Uterus (tissue), 4 donors: ENCODE measurements around the gene COL8A1. TPM values are rescaled to one million over a fixed set of nuclear protein-coding genes. Genes with fewer than 3 reads are reported as not detected.
"Not testable (repeated sequence)": the region's sequence is repeated elsewhere in the genome, so short reads cannot be mapped to it uniquely, and the experiment has no call there.

Experiments used
- DNase-seq, 2 donors: peaks; one replicate each; pipeline ENCODE4 v3.0.0-alpha.2; 2019 to 2020
- H3K27ac ChIP-seq, 2 donors: fragments of 200-600 bp; sonication (generic); 1 replicate in 1 of 2; 2 replicates in 1 of 2; pipeline ENCODE4 v1.5.1; 2016 to 2018
- H3K27me3 ChIP-seq, 2 donors: fragments of 200-600 bp; sonication (generic); one replicate each; pipeline ENCODE4 v1.5.1; 2018 to 2019; ENCODE audit warnings: control low read depth in 1 of 2
- H3K36me3 ChIP-seq, 2 donors: fragments of 200-600 bp; sonication (generic); one replicate each; pipeline ENCODE4 v1.5.1; 2019; ENCODE audit warnings: control low read depth in 1 of 2
- H3K4me1 ChIP-seq, 2 donors: fragments of 200-600 bp; sonication (generic); one replicate each; pipeline ENCODE4 v1.5.1; 2018 to 2019; ENCODE audit warnings: control low read depth in 1 of 2
- H3K4me3 ChIP-seq, 2 donors: fragments of 200-600 bp; sonication (generic); 1 replicate in 1 of 2; 2 replicates in 1 of 2; pipeline ENCODE4 v1.5.1; 2018 to 2019; ENCODE audit warnings: mild to moderate bottlenecking in 1 of 2
- H3K9me3 ChIP-seq, 2 donors: fragments of 200-600 bp; sonication (generic); one replicate each; pipeline ENCODE4 v1.5.1; 2019; ENCODE audit warnings: control low read depth in 1 of 2
- POLR2A ChIP-seq, 2 donors: fragments of 450-650 bp; IDR thresholded peaks; one replicate each; pipeline ENCODE4 v1.6.1; 2016; ENCODE audit warnings: antibody characterized with exemption in 2 of 2, mild to moderate bottlenecking in 1 of 2, moderate library complexity in 1 of 2
- intact Hi-C: fragments of 100-400 bp; cut with DNase I; formaldehyde crosslinking; loops from one replicate; pipeline ENCODE4 v1.15.1; 2023; ENCODE audit warnings: low total_unique reads
- total RNA-seq, 4 donors: library from RNA; depleted of rRNA in 3 of 4; stranded (reverse); fragments of >200 nt in 3 of 4; gene quantifications; one replicate each; pipeline versions ENCODE4 v1.1.0 to v1.2.4, GENCODE V29; 2014 to 2023
- TF ChIP-seq, protein P1 (sequence below), 4 experiments: fragments of 200-600 bp in 2 of 4; fragments of 450-650 bp in 2 of 4; sonication (generic) in 2 of 4; IDR thresholded peaks; one replicate each; pipeline ENCODE4 v1.5.1; 2016 to 2019; ENCODE audit warnings: antibody characterized with exemption in 4 of 4, mild to moderate bottlenecking in 2 of 4, moderate library complexity in 1 of 4
- donor health status: DM: yes; HTN: yes; CAD: no.

COL8A1 gene
- 10 to 100 TPM in 3 of 4 donors, 1 to 10 TPM in 1; 2.6 to 30.9 (median 18.0) TPM for total RNA-seq

DNA sequence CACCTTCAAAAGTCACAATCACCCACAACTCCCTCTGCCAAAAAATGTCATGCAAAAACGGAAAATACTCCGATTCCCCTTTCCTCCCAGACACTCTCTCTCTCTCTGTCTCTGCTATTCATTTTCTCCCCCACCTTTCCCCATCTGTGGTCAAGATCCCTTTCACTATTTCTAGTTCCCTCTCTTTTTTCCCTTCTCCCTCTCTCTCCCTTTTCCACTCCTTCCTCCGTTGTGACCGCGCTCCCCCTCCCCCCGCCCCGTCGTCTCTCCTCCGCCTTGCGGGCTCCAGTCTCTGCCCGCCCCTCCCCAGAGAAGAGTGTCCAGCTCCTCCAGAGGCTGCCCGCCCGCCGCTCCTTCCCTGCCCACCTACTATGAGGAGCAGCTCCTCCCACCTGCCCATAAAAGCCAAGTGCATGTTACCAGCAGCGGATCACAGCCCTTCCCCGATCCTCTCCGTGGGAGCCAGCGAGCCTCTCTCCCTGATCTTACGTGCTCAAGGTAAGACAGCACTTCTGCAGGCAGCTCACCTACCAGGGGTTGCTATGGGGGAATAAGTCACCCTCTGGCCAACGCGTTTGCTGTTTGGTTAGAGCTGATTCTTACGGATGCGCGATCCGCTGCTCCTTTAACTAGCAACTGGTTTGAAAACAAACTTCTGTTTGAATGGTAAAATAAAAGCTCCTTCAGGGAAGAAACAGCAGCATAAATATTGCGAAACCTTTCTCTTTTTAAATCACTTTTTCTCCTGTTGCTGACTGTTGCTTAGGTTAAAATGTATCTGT is at the start of gene COL8A1:
Gene COL8A1, plus strand, starts transcription at position 428 of the 782 bp plus-strand sequence. CDS start 152,089 bp downstream, outside the sequence.
- no peaks in the 10 kb centered on the region for H3K36me3 ChIP-seq
- peak; percentile 61 to 65 for DNase-seq
- peak within 1 kb of the TSS; percentile 34 to 51 for H3K4me3 ChIP-seq
- H3K27me3 ChIP-seq, result no peaks in the 10 kb centered on the region
- peaks cover 4 to 6% of the 10 kb centered on the region in 2 donors for H3K4me1 ChIP-seq
- H3K9me3 ChIP-seq, result no peaks in the 10 kb centered on the region
- H3K27ac ChIP-seq, result peak within 1 kb of the TSS; percentile 71 to 83
- intact Hi-C loops, result no loop called here
- TF ChIP-seq, protein P1, sequence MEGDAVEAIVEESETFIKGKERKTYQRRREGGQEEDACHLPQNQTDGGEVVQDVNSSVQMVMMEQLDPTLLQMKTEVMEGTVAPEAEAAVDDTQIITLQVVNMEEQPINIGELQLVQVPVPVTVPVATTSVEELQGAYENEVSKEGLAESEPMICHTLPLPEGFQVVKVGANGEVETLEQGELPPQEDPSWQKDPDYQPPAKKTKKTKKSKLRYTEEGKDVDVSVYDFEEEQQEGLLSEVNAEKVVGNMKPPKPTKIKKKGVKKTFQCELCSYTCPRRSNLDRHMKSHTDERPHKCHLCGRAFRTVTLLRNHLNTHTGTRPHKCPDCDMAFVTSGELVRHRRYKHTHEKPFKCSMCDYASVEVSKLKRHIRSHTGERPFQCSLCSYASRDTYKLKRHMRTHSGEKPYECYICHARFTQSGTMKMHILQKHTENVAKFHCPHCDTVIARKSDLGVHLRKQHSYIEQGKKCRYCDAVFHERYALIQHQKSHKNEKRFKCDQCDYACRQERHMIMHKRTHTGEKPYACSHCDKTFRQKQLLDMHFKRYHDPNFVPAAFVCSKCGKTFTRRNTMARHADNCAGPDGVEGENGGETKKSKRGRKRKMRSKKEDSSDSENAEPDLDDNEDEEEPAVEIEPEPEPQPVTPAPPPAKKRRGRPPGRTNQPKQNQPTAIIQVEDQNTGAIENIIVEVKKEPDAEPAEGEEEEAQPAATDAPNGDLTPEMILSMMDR (IDR thresholded peaks at IDR 0.05), result no peak
- no peak for TF ChIP-seq POLR2A (IDR thresholded peaks at IDR 0.05)

DNA sequence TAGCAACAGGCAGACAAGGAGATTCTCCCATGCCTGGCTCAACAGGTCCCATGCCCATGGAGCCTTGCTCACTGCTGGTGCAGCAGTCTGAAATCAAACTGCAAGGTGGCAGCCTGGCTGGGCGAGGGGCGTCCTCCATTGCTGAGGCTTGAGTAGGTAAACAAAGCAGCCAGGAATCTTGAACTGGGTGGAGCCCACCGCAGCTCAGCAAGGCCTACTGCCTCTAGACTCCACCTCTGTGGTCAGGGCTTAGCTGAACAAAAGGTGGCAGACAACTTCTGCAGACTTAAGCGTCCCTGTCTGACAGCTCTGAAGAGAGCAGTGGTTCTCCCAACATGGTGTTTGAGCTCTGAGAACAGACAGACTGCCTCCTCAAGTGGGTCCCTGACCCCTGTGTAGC is 49.2 kb upstream of the COL8A1 start:
- H3K4me3 ChIP-seq, H3K27me3 ChIP-seq, H3K4me1 ChIP-seq, H3K36me3 ChIP-seq, H3K9me3 ChIP-seq, intact Hi-C loops, DNase-seq, H3K27ac ChIP-seq: not testable (repeated sequence)

DNA sequence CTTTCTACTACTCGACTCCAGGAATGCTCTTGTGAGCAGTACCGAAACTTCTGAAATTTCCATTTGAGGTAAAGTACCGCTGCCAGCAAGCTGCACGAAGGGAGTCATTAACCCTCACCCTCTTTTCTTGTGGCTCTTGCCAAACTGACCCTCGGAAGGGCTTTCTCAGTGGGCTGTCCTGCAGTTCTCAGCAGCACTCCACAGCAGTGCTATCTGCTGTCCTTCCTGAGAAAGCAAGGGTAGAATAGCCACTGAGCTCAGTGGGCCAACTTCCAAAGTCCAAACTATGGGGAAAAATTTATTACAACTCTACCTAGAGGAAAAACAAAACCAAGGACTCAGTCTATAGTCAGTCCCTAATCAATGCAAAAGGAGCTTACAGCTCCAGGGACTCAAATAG is 38.5 kb upstream of the COL8A1 start:
- no peaks in the 10 kb centered on the region for H3K36me3 ChIP-seq
- H3K4me3 ChIP-seq, result no peak overlapping the region
- no peaks in the 10 kb centered on the region for H3K9me3 ChIP-seq
- intact Hi-C loops, result no loop called here
- no peak for DNase-seq
- no peaks in the 10 kb centered on the region for H3K27me3 ChIP-seq
- no peak for TF ChIP-seq POLR2A (IDR thresholded peaks at IDR 0.05)
- TF ChIP-seq, protein P1 (IDR thresholded peaks at IDR 0.05), result no peak
- no peaks in the 10 kb centered on the region for H3K4me1 ChIP-seq
- no peak overlapping the region for H3K27ac ChIP-seq

DNA sequence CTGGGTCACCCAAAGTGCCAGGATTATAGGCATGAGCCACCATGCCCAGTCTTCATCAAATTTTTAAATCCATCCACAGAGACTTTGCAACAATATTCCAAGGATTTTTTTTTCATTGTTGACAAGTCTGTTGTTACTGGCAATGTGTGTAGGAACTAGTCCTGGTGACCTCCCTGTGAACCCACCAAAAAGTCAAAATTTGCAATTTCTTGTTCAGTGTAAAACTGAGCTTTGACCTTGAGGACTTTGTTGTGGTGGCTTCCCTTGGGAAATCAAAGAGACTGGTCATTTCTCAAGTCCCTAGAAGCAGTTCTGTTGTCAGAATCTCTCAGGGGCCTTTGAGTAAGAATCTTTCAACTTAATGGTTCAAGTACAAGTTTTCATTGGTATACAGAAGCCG is 36.9 kb upstream of the COL8A1 start:
- intact Hi-C loops, result no loop called here
- no peaks in the 10 kb centered on the region for H3K36me3 ChIP-seq
- no peaks in the 10 kb centered on the region for H3K4me1 ChIP-seq
- H3K27me3 ChIP-seq, result no peaks in the 10 kb centered on the region
- no peak for DNase-seq
- no peak overlapping the region for H3K4me3 ChIP-seq
- H3K9me3 ChIP-seq, result no peaks in the 10 kb centered on the region
- H3K27ac ChIP-seq, result no peak overlapping the region
- no peak for TF ChIP-seq POLR2A (IDR thresholded peaks at IDR 0.05)
- TF ChIP-seq, protein P1 (IDR thresholded peaks at IDR 0.05), result no peak

DNA sequence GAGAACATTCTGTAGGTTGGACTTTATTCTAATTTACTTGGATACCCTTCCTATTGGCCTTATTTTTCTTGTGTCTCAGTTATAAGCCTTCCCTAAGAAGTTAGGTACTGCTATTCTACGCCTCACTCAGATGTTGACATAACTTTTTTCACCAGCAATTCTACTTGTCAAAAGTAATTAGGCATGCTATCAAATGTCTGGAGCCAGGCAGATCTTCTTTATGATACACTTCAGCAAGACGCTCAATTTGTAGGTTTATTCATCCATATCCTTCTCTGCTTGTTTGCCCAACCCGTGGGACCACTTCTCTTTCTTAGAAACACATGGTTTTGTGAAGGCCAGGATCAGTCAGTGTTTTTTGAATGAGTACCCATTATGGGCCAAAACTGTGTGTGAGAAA is 36.2 kb upstream of the COL8A1 start:
- no peaks in the 10 kb centered on the region for H3K4me1 ChIP-seq
- DNase-seq, result no peak
- intact Hi-C loops, result no loop called here
- TF ChIP-seq, protein P1 (IDR thresholded peaks at IDR 0.05), result no peak
- TF ChIP-seq POLR2A (IDR thresholded peaks at IDR 0.05), result no peak
- H3K27me3 ChIP-seq, result no peaks in the 10 kb centered on the region
- no peaks in the 10 kb centered on the region for H3K9me3 ChIP-seq
- no peaks in the 10 kb centered on the region for H3K36me3 ChIP-seq
- H3K4me3 ChIP-seq, result no peak overlapping the region
- no peak overlapping the region for H3K27ac ChIP-seq
